ENCODE measurements around the gene ELL. TPM values are rescaled to one million over a fixed set of nuclear protein-coding genes. Genes with fewer than 3 reads are reported as not detected.

Gene ELL
- total RNA-seq, 1 donor from 2014 or later, result 7.9 TPM

DNA sequence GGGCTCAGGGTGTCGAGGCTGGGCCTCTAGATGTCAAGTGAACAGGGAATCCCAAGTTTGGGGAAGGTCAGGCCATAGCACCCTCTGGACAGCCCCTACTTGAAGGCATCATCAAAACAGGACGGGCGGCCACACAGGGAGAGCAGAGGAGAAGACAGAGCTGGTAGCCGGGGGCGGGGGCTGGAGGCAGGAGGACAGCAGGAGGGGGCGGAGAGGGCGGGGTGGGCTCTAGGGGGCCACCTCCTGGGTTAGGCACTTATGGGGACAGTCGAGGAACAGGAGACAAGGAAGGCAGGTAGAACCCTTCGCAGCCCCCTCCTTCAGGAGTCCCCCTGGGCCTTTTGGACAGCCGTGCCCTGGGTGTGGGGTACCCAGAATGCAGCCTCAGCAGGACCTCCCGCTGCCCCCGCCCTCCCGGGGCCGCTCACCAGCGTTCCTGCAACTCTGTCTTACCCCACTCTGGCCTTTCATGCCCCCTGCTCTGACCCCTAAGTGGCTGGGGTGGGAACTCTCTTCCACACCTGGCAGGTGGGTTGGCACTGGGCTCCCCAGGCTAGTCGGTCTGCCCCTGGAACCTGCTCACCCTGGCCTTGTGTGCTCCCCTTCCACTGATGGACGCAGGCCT lies 96.9 kb downstream of the ELL start:
- Histone ChIP-seq H3K9me3 (replicated peaks) (no peaks in the 10 kb centered on the region), H3K36me3 (no peaks in the 10 kb centered on the region), H3K27ac (replicated peaks) (peak overlapping the region; percentile 78), H3K4me1 (peaks cover 89% of the 10 kb centered on the region), H3K27me3 (ENCODE audit: low read depth) (no peaks in the 10 kb centered on the region), H3K4me3 (no peak overlapping the region)
- intact Hi-C loops (cut with micrococcal nuclease), result no loop called here
- TF ChIP-seq, protein P1, sequence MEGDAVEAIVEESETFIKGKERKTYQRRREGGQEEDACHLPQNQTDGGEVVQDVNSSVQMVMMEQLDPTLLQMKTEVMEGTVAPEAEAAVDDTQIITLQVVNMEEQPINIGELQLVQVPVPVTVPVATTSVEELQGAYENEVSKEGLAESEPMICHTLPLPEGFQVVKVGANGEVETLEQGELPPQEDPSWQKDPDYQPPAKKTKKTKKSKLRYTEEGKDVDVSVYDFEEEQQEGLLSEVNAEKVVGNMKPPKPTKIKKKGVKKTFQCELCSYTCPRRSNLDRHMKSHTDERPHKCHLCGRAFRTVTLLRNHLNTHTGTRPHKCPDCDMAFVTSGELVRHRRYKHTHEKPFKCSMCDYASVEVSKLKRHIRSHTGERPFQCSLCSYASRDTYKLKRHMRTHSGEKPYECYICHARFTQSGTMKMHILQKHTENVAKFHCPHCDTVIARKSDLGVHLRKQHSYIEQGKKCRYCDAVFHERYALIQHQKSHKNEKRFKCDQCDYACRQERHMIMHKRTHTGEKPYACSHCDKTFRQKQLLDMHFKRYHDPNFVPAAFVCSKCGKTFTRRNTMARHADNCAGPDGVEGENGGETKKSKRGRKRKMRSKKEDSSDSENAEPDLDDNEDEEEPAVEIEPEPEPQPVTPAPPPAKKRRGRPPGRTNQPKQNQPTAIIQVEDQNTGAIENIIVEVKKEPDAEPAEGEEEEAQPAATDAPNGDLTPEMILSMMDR (IDR thresholded peaks at IDR 0.05; ENCODE audit: borderline replicate concordance), result no peak
- no peak for DNase-seq

DNA sequence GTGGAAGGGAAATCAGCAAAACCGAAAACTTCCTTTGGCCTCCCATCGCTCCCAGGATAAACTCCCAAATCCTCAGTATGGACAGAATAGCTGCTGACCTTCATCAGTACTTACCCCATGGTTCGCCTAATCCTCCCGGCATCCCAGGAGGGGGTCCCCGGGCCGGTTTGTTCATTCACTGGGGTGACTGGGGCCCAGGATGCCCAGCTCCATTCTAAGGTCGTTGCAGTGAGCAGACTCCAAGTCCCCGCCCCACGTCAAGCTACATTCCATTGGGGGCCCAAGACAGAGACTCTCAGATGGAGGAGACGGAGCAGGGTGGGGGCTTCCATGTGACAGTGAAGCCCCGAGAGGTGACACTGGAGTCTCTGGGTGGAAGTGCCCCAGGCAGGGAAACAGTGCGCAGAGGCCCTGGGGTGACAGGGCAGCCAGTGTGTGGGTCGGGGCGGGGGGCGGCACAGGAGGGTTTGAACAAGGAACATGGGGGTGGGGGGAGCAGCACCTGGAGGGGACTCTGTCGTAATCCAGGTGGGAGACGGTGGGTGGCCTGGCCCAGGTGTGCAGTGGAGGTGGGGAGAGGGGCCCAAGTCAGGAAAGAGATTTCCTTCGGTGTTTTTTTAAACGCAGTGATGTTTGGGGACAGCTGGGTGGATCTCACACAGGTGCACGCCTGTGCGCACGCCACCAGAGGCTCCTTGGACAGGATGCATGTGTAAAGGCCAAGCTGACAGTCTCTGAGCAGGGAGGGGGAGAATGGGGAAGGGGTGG lies 97.6 kb downstream of the ELL start:
- Histone ChIP-seq H3K27me3 (ENCODE audit: low read depth) (no peaks in the 10 kb centered on the region), H3K9me3 (replicated peaks) (no peaks in the 10 kb centered on the region), H3K36me3 (no peaks in the 10 kb centered on the region), H3K4me3 (no peak overlapping the region), H3K4me1 (peaks cover 86% of the 10 kb centered on the region), H3K27ac (replicated peaks) (no peak overlapping the region)
- DNase-seq, result no peak
- TF ChIP-seq, protein P1 (IDR thresholded peaks at IDR 0.05; ENCODE audit: borderline replicate concordance), result no peak
- intact Hi-C loops (cut with micrococcal nuclease), result no loop called here

DNA sequence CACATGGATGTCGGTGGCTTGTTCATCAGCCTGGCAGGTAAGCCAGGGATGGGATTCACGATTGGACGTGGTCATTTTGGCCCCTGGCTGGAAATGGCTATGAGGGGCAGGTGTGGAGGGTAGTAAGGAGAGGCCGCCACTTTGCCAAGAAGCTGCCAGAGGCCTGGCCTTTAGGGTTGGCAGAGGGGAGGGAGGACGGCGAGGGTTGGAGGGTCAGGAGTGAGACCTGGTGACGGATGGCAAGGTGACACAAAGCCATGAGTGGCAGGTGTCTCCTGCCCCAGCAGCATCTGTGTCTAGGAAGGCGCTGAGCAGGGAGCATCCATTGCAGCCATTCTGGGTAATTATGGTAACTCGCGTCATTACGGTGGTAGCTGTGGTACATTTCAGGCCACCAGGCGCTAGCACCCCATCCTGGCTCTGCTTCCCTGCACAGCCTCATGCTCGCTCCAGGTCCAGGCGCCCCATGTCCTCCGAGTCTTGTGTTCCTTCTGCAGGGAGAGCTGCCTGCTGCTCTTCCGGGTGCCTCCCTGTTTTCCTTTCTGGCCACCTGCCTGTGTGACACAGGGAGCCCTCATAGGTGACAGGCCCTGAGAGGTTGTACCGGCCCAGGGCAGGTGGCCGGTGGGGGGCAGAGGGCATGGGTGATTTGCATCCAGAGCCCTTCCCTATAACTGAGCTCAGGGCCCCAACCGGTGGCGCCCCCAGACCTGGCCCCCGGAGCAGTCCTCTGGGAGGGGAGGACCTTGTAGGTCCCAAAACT lies 98.4 kb downstream of the ELL start:
- intact Hi-C loops (cut with micrococcal nuclease), result no loop called here
- Histone ChIP-seq H3K4me1 (peaks cover 83% of the 10 kb centered on the region), H3K36me3 (no peaks in the 10 kb centered on the region)

DNA sequence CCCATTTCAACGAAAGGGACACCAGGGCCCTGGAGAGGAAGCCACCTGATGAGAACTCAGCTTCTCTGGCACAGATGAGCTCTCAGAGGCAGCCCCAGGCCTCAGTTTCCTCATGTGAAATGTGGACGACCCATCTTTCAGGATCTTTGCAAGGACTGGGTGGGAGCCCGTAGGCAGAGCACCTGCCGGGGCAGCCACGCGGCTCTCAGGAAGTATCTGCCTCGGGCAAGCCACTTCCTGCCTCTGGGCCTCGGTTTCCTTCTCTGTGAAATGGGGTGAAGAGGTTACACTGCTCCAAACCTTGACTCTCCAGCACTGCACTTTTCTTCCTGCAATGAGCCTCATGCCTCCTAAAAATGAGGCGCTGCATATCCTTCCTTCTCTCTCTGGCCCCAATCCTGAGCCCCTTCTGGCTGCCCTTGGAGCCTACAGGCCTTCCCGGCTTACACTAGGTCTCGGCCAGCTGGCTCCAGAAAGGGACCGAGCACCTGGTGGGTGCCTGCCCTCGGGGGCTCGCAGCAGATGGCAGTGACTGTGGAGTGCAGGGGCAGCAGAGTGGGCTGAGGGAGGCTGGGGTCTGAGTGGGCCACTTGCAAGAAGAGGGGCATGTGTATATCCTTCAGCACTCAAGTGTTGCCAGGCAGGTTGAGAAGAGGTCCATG lies 99.2 kb downstream of the ELL start:
- H3K4me1 ChIP-seq, result peaks cover 85% of the 10 kb centered on the region
- peak overlapping the region; percentile 12 for H3K27ac ChIP-seq (replicated peaks)
- no peak for DNase-seq

More for the DNA sequence above, 98.4 kb downstream of the ELL start:
- no peaks in the 10 kb centered on the region for H3K9me3 ChIP-seq (replicated peaks)
- no peak overlapping the region for H3K27ac ChIP-seq (replicated peaks)
- TF ChIP-seq, protein P1 (IDR thresholded peaks at IDR 0.05; ENCODE audit: borderline replicate concordance), result no peak
- peaks cover 1% of the 10 kb centered on the region for H3K27me3 ChIP-seq (ENCODE audit: low read depth)
- no peak for DNase-seq
- no peak overlapping the region for H3K4me3 ChIP-seq

More for the DNA sequence above, 99.2 kb downstream of the ELL start:
- Histone ChIP-seq H3K27me3 (ENCODE audit: low read depth) (peaks cover 9% of the 10 kb centered on the region), H3K9me3 (replicated peaks) (no peaks in the 10 kb centered on the region), H3K36me3 (no peaks in the 10 kb centered on the region), H3K4me3 (no peak overlapping the region)
- TF ChIP-seq, protein P1 (IDR thresholded peaks at IDR 0.05; ENCODE audit: borderline replicate concordance), result no peak
- intact Hi-C loops (cut with micrococcal nuclease), result no loop called here

Measured in left ventricle myocardium inferior (tissue), 1 donor.